SK-N-MC (cell line): ENCODE data around the gene CDC45.

Experiments
- DNase-seq: peaks from one replicate; pipeline ENCODE4 v3.0.0-alpha.2; 2011; ENCODE audit warnings: low read depth, low spot score
- H3K27ac ChIP-seq: fragments of 200-600 bp; sonication (generic); 2 replicates; pipeline ENCODE4 v1.5.1; 2016; ENCODE audit warnings: mixed run types
- H3K36me3 ChIP-seq: fragments of 200-600 bp; sonication (generic); 2 replicates; pipeline ENCODE4 v1.6.1; 2017; ENCODE audit warnings: antibody characterized with exemption, low read length, mixed read lengths; ENCODE audit not compliant: insufficient read depth
- H3K4me3 ChIP-seq: fragments of 200-600 bp; sonication (generic); 2 replicates; pipeline ENCODE4 v1.5.1; 2016
- H3K9ac ChIP-seq: fragments of 200-600 bp; sonication (generic); 2 replicates; pipeline ENCODE4 v1.8.0; 2017; ENCODE audit warnings: mixed run types, mixed read lengths; ENCODE audit not compliant: insufficient read length
- H3K9me3 ChIP-seq: fragments of 200-600 bp; sonication (generic); 2 replicates; pipeline ENCODE4 v1.6.1; 2017; ENCODE audit warnings: low read depth, mild to moderate bottlenecking, antibody characterized with exemption, low read length, moderate library complexity, mixed read lengths
- EZH2 ChIP-seq: fragments of 200-600 bp; sonication (generic); IDR thresholded peaks from one replicate; pipeline ENCODE4 v1.6.1; 2017; ENCODE audit warnings: antibody characterized with exemption
- FOXP2 ChIP-seq: optimal IDR thresholded peaks from 2 replicates; pipeline ENCODE3; 2011; ENCODE audit warnings: mild to moderate bottlenecking, moderate library complexity; ENCODE audit not compliant: insufficient read depth; ENCODE audit errors: extremely low read length, control extremely low read depth
- POLR2AphosphoS5 ChIP-seq: IDR thresholded peaks from 2 replicates; pipeline ENCODE4 v1.6.1; 2012; ENCODE audit warnings: mild to moderate bottlenecking, low read depth, low read length, borderline replicate concordance

CDC45 gene

DNA sequence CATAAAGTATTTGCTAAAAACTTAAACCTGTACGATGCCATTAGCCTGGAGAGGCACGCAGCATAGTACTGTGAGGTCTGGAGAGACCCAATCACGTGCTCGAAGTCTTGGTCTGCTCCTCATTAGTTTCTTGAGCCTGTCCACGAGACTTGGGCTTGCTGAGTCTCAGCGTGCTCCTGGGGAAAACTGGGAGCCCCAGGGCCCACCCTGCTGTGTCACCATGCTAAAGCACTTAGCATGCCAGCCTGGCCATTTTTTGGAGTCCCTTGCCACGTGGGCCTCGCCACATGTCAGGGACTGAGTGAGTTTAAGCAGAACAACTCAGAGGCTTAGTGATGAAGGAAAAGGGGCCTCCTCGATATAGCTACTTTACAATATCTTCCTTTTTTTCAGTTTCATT is 2.6 kb downstream of the CDC45 start:
- no peak overlapping the region for H3K27ac ChIP-seq
- peaks cover 43% of the 10 kb centered on the region for H3K36me3 ChIP-seq

GRCh38 chr22:19483481-19484244 is 3.9 kb downstream of the CDC45 start:
- no peaks in the 10 kb centered on the region for H3K9me3 ChIP-seq
- DNase-seq = no peak
- TF ChIP-seq FOXP2 (no peak), POLR2AphosphoS5 (no peak), EZH2 (no peak)
- H3K27ac ChIP-seq = no peak overlapping the region
- no peak overlapping the region for H3K4me3 ChIP-seq
- no peak overlapping the region for H3K9ac ChIP-seq
- H3K36me3 ChIP-seq = peaks cover 52% of the 10 kb centered on the region

More for the DNA sequence above, 2.6 kb downstream of the CDC45 start:
- no peak for TF ChIP-seq POLR2AphosphoS5
- no peak for TF ChIP-seq EZH2
- TF ChIP-seq FOXP2 = no peak
- H3K4me3 ChIP-seq = no peak overlapping the region
- DNase-seq = no peak
- no peaks in the 10 kb centered on the region for H3K9me3 ChIP-seq
- H3K9ac ChIP-seq = no peak overlapping the region

- DNase-seq = no peak
- TF ChIP-seq FOXP2 (no peak), POLR2AphosphoS5 (no peak), EZH2 (no peak)
- no peaks in the 10 kb centered on the region for H3K9me3 ChIP-seq
- H3K27ac ChIP-seq = no peak overlapping the region
- H3K4me3 ChIP-seq = no peak overlapping the region
- H3K36me3 ChIP-seq = peaks cover 62% of the 10 kb centered on the region
- no peak overlapping the region for H3K9ac ChIP-seq
Observed at GRCh38 chr22:19488285-19488684, 8.6 kb downstream of the CDC45 start.

GRCh38 chr22:19488884-19489843 is 9.4 kb downstream of the CDC45 start:
- TF ChIP-seq POLR2AphosphoS5 (no peak), FOXP2 (no peak), EZH2 (no peak)
- DNase-seq = no peak
- Histone ChIP-seq H3K4me3 (no peak overlapping the region), H3K9me3 (no peaks in the 10 kb centered on the region), H3K36me3 (peaks cover 59% of the 10 kb centered on the region), H3K9ac (no peak overlapping the region), H3K27ac (no peak overlapping the region)

DNA sequence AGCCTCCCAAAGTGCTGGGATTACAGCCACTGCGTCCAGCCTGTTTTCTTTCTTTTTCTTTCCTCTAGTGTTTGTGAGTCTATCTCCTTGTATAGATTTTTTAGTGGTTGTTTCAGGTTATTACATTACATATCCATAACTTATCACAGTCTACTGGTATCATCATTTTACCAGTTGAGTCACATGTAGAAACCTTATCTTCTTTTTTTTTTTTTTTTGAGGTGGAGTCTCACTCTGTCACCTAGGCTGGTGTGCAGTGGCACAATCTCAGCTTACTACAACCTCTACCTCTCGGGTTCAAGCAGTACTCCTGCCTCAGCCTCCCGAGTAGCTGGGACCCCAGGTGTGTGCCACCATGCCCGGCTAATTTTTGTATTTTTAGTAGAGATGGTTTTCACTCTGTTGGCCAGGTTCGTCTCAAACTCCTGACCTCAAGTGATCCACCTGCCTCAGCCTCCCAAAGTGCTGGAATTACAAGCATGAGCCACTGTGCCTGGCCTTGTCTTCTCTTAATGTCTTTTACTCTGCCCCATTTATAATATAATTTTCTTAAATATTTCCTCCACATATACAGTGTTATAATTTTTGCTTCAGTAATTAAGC is 11.0 kb downstream of the CDC45 start:
- H3K9ac ChIP-seq = no peak overlapping the region
- no peaks in the 10 kb centered on the region for H3K9me3 ChIP-seq
- DNase-seq = no peak
- no peak overlapping the region for H3K27ac ChIP-seq
- TF ChIP-seq POLR2AphosphoS5 (no peak), EZH2 (no peak), FOXP2 (no peak)
- H3K36me3 ChIP-seq = peaks cover 57% of the 10 kb centered on the region
- H3K4me3 ChIP-seq = no peak overlapping the region

DNA sequence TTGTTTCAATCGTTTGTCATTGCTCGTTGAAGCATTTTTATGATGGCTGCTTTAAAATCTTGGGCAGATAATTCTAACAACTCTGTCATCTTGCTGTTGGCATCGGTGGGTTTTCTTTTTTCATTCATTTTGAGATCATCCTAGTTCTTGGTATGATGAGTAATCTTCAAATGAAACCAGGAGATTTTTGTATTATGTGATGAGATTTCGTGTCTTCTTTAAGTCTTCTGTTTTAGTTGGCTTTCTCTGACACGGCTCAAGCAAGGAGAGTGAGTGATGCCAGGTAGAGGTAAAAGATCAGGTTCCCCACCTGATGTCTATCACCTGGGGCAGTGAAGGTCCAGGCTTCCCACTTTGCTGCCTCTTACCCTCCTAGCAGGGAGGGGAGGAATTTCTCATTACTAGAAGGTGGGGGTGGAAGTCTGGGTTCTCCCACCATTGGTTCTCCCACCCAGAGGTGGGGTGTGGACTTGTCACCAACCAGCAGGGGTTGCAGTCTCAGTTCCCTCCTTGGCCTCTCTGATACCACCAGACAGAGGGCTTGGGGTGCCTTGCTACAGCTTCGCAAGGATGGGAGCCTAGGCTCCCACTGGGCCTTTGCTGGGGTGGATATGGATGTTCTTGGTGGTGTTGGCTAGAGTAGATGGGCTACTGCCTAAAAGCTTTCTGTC is 12.9 kb downstream of the CDC45 start:
- no peak for TF ChIP-seq FOXP2
- TF ChIP-seq POLR2AphosphoS5 = no peak
- no peak for TF ChIP-seq EZH2
- Histone ChIP-seq H3K36me3 (peaks cover 66% of the 10 kb centered on the region), H3K4me3 (no peak overlapping the region), H3K9me3 (no peaks in the 10 kb centered on the region), H3K9ac (no peak overlapping the region), H3K27ac (no peak overlapping the region)
- DNase-seq = no peak

DNA sequence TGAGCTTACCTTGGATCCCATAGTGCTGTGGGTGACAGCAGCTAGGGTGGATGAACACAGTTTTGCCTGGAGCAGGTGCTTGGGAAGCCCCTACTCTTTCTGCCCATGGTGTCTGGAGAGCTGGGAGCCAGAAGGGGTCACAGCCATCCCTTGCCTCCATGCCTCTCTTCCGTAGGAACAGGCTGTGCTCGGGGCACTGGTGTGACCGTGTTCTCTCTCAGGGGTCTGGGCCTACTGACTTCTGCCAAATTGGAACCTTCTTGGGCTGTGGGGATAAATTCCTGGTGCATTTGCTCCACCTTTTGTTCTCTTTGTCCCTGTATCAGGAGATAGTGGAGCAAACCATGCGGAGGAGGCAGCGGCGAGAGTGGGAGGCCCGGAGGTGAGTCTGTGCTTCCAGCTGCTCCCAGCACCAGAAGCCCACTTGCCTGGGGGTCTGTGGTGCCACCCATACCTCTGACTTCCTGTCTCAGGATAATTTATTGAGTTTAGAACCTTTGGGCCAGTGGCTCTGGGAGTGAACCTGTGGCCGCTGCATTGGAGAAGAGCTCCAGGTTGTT is 14.4 kb downstream of the CDC45 start:
- no peak overlapping the region for H3K4me3 ChIP-seq
- H3K36me3 ChIP-seq = peaks cover 60% of the 10 kb centered on the region
- DNase-seq = no peak
- TF ChIP-seq EZH2 (no peak), FOXP2 (no peak), POLR2AphosphoS5 (no peak)
- no peak overlapping the region for H3K9ac ChIP-seq
- no peak overlapping the region for H3K27ac ChIP-seq
- H3K9me3 ChIP-seq = no peaks in the 10 kb centered on the region

DNA sequence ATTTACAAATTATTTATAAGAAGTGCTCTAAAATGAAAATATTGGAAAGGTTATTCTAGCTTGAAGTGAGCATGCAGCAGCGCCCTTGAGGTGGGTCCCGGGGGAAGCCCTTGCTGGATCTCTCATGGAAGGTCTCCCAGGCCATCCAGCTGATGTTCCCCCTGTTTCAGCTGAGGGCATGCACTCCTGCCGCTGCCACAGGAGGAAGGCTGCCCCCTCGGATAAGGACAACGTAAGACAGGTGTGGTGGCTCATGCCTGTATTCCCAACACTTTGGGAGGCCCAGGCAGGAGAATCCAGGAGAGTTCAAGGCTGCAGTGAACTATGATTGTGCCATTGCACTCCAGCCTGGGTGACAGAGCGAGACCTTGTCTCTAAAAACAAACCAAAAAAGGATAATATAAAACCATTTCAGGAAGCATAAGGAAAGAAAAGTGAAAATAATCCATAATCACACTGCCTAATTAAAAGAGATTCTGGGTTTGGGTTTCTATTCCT is 15.0 kb downstream of the CDC45 start:
- Histone ChIP-seq H3K9ac (no peak overlapping the region), H3K4me3 (no peak overlapping the region), H3K36me3 (peaks cover 56% of the 10 kb centered on the region), H3K27ac (no peak overlapping the region), H3K9me3 (no peaks in the 10 kb centered on the region)
- no peak for DNase-seq
- TF ChIP-seq EZH2 = no peak
- TF ChIP-seq POLR2AphosphoS5 = no peak
- TF ChIP-seq FOXP2 = no peak
